GM19240 (cell line): Measurements from ENCODE around the gene H2AZ1.
A peak's percentile ranks its signal among the peaks of the same experiment; 100 is the strongest.
"Not testable (repeated sequence)": the region's sequence is repeated elsewhere in the genome, so short reads cannot be mapped to it uniquely, and the experiment has no call there.

Experiments
- DNase-seq: peaks from one replicate; pipeline ENCODE4 v3.0.0; 2011; ENCODE audit warnings: low spot score; ENCODE audit not compliant: insufficient read length

Gene H2AZ1

DNA sequence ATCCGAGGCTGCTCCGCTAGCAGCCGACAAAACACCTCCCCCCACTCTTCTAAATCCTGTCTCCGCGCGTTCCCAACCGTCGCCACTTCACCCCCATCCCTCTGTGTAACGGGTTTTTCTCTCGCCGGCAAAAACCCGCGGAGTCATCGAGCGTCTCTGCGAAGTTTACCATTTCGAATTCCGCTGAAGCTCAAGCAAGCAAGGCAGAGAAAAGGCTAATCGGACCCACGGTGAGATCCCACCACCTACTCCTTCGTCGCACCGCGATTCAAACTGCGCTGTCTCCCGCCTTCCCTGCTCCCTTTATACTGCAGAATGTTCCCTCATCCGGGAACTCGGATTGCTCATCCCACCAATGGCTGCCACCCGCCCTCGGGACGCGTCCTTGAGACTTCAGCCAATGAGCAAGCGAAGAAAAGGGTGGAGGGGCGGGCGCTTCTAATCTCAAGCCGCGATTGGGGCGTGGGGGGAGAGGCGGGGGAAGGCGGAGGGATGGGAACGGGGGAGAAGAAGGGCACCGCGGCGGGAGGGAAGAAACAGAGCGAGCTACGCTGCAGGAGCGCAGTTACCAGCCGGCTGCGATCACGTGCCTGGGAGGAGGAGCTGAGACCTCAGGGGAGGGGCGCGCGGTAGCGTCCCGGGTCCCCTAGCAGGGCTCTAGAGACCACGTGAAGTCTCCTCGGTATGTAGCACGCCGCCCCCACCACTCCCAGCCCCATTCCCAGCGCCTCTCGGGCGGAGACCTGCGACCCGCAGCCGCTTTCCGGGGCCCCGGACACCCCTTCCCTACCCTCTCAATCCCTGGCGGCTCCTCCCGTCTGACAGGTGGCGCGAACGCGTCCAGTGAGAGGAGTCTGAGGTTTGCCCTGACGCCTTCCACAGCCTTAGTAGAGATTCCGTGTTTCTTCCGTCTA lies at the start of gene H2AZ1:
Gene H2AZ1 (minus strand): TSS at position 277 of the 914 bp plus-strand sequence. CDS start 105 bp downstream, at position 172.
- DNase-seq, result peak; percentile 90

DNA sequence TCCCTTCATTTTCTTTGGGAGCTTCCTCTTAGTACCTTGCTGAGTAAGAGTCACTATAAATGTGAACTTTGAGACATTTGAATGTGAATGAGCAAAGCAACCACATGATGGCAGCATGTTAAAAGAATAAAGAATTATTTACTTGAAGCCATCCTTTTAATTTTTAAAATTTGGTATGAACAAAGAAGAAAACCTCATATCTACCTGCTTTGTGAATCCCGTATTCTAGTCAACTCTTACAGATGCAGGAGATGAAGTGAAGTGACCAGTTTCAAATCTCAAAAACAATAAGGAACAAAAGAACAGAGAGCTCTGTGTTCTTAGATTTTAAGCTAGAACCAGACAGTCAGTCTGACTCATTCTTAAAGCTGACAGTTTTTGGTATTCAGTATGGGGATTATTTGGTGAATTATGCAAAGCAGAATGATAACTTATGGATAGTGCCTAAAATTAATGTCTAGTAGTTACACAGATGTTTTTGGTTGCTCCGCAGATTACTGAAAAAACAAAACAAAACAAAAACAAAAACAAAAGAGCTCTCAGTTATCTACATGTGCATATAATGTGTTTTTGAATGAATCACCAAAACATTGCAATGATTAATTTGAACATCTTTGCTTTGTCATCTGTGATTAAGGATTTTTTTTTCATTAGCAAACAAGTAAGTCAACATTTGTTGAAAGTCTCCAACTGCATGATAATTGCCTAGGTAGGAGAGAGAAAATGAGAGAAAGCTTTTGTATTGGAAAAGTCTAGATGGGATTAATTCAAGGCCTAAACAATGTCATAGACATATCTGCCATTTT lies 48.2 kb upstream of the H2AZ1 start:
- no peak for DNase-seq

DNA sequence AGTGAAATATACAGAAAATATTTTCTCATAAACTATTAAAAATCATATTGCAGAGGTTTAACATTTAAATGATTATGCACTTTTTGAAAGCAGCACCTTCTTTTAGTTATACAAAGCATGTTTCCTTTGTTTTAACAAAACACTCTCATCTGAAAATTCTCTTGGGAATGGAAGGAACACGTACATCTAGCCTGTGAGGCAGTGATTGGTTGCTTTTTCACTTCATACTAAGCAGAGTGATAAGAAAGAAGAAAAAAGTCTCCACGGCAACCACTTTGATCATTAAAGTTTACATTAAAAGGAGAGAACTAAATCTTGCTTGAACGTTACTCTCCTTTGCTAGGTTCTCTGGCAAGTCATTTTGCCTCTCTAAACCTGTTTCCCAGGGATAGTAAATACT lies 41.7 kb upstream of the H2AZ1 start:
- DNase-seq, result no peak

DNA sequence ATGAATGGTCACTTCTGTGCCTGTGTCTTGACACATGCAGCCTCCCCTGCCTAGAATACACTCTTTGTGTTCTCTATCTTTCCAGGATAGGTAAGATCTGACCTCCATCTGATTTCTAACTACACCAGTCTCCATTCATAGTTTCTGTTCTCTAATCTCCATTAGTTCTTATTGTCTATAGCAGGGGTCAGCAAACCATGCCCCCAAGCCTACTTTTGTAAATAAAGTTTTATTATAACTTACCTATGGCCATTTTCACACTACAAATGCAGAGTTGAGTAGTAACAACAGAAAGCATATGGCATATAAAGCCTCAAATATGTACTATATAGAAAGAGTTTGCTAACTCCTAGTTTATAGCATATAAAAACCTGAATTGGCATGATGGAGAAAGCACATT lies 37.6 kb upstream of the H2AZ1 start:
- no peak for DNase-seq

DNA sequence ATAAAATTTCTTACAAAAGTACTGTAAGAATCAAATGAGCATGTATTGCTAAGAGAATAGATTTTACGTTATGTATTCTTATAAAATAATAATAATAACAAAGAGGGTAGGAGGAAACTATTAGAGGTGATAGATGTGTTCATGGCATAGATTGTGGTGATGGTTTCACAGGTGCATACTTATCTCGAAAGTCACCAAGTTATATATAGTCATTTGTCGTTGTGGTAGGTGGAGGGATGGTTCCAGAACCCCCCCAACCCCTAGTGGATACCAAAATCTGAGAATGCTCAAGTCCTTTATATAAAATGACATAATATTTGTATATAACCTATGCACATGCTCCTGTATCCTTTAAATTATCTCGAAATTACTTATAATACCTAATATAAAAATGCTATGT lies 36.7 kb upstream of the H2AZ1 start:
- no peak for DNase-seq

DNA sequence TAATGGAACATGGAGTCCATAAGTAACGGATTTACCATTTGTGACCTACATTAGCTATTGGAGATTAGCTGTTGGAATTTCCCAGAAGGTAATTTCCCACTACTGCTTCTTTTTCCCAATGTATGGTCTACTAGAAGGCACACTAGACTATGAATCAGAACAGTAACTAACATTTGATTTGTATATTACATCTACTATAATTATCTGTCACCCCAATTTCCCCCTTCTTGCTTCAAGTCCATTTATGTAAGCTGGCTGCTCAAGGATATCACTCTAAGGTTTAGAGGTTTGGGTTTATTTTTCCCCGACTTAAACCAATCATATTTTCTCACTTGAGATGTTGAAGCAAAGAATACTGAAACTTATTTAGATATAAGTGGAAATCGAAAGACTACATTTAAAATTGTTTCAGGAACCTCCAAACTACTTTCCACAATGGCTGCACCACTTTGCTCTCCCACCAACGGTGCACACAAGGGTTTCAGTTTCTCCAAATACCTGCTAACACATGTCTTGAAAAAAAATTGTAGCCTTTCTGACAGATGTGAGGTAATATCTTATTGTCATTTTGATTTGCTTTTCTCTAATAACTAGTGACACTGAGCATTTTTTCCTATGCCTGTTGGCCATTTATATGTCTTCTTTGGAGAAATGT lies 33.3 kb upstream of the H2AZ1 start:
- DNase-seq, result no peak

DNA sequence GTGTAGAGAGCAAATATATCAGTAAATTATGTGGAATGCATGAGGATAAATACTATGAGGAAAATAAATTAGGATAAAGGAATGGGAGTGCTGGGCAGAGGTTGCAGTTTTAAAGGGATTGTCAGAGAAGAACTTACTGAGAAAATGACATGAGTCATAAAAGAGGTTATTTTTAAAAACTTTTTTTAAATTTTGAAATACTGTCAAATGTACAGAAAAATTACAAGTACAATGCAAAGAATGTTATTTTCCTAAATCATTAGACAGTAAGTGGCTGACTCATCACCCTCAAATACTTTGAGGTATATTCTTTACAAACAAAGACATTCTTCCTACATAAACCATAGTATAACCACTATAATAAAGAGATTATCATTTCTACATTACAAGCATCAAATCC lies 29.8 kb upstream of the H2AZ1 start:
- no peak for DNase-seq

DNA sequence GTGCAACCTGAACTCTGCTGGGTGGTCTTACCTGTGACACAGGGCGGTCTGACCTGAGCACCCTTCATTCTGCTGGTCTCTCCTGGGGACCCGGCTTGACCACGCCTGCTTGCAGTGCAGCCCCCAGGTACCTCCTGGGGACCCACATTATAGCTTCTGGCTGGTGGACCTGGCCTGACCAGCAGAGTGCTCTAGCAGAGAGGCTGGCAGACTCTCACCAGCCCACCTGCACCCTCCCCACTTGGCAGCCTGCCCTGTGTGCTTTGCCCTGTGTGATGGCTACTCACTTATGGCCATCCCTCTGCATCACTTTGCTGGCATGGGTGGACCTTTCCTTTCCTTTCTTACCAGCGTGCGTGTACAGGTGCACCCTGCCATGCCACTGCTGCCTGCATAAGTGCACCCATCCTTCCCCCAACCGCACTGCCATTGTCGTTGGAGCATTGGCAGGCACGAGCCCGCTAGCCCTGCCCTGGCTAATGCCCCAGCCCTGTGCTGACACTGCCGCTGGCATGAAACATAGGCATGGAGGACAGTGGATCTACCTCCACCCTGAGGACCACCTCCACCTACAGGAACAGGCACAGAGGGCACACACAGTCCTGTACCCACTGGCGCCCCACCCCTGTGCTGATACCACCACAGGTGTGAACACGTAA lies 21.5 kb upstream of the H2AZ1 start:
- DNase-seq, result no peak

DNA sequence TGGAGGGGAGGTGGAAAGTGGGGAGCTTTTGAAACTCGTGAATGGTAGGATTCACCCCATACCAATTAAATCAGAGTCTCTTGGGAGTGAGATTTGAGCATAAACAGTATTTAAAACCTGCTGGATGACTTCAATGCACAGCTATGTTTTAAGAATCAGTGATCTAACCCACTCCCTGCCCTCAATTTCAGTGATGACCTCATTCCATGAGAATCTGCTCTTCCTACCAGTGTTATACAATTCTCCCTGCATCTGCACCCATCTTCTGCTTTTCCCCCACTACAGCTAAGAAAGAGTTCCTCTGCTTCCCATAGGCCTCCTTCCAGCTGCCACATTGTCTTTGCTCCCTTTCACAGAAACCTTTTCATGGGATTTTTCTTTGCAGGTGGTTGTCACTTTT lies 18.3 kb upstream of the H2AZ1 start:
- DNase-seq, result no peak

DNA sequence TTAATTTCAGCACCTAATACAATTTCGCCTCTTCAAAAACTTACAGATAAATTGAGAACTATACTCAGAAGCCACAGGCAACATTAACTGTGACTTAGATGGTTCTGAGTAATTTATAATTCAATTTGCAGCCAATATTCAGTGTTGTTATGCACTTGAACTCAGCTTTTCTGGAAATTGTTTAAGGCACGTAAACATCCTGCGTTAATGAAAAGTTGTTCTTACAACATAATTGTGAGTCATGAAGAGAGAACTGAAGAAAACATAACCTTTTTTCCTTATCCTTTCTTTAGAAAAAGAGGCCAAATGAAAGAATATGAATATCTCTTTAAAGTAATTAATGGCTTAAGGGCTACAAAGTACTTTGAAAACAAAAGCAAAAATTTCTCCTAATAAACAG lies 16.6 kb upstream of the H2AZ1 start:
- no peak for DNase-seq

DNA sequence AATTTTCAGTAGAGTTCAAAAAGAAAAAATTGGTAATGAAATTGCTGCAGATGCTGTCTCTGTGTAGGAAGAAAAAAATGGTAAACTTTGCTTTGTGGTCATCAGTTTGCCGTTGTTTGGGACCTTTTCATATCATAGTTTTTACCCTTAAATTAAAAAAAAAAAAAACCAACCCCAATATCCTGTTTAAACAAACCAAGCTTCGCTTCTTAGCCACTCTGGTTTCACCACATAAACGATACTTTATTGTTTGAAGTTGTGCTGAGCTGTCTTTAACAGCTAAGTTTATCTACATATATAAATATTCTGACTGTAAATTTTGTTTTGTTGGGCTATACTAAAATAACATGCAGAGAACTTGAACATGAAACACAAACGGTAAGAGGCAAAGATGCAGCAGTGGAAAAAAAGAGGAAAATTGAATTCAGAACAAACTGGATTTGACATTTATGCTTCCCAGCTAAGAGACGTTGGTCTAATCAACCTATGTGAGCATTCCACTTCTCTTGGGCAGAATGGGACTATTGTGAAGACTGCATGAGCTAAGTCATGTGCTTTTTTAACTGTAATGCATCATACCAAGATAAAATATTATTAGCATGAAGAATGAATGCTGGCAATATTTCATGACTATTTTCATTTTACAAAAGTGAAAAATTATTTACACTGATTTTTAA lies 15.7 kb upstream of the H2AZ1 start:
- DNase-seq, result no peak

DNA sequence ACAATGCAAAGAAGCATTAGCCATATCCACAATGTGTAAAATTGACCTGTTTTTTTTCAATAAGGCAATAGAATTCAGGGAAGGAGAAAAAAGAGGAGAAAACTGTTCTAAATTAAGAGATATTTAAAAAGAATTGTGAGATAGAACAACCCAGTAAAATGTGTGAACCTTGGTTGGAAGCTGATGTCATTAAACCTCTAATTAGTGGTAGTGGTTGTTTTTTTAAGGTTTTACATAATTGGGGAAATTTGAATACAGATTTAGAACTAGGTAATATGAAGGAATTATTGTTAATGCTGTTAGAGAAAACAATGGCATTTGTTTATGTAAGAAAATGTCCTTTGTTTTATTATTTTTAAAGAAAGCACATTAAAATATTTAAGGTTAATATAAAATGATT lies 15.1 kb upstream of the H2AZ1 start:
- DNase-seq, result no peak

DNA sequence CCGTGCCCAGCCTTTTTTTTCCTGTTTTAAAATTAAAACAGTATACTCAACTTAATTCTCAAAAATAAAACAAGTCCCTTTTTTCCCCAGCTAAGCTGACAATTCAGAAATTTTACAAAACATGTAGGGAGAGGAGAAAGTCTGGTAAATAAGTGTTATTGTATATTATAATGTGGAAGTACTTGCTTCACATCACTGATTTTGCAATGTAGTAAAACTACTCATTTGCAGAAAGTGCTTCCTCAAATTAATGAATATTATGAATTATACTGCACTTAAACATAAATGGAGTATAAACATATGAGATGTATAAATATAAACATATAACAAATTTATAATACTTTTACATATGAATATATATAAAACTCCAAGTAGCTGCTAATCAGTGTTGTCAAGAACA lies 11.6 kb upstream of the H2AZ1 start:
- no peak for DNase-seq

DNA sequence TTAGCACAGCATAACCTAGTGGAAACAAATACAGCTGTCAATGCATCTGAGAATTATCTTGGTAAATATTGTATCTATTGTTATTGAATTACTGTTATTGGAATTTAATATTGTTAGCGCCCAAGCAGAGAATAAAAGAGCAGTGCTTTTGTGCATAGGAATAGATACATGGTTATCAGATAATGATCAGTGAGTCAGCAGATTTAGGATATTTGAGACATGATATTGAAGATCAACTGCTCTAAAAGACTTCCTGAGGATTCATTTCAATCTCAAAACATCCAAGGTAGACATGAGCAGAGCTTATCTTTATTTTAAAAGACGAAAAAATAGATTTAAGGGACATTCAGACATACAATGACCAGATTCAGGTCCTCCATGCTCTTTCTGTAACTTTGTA lies 10.6 kb upstream of the H2AZ1 start:
- DNase-seq, result no peak

DNA sequence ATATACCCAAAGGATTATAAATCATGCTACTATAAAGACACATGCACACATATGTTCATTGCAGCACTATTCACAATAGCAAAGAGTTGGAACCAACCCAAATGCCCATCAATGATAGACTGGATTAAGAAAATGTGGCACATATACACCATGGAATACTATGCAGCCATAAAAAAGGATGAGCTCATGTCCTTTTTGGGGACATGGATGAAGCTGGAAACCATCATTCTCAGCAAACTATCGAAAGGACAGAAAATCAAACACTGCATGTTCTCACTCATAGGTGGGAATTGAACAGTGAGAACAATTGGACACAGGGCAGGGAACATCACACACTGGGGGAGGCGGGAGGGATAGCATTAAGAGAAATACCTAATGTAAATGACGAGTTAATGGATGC lies 8.1 kb upstream of the H2AZ1 start:
- DNase-seq, result not testable (repeated sequence)

DNA sequence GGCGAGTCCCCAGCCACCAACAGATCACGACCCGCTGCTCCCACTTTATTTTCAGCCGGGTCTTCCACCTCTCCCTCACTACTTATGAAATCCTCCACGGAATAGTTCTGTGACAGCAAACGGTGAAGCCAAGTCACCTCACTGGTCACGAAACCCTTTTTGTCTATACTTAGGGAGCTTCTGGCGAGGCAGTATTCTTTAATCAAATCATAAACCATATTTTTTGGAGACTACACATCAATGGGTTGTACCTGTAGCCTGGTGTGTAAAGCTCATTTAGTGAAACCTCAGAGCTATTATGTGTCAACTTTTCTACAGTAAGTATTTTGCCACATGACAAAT lies 809 bp upstream of the H2AZ1 start:
- DNase-seq, result no peak

DNA sequence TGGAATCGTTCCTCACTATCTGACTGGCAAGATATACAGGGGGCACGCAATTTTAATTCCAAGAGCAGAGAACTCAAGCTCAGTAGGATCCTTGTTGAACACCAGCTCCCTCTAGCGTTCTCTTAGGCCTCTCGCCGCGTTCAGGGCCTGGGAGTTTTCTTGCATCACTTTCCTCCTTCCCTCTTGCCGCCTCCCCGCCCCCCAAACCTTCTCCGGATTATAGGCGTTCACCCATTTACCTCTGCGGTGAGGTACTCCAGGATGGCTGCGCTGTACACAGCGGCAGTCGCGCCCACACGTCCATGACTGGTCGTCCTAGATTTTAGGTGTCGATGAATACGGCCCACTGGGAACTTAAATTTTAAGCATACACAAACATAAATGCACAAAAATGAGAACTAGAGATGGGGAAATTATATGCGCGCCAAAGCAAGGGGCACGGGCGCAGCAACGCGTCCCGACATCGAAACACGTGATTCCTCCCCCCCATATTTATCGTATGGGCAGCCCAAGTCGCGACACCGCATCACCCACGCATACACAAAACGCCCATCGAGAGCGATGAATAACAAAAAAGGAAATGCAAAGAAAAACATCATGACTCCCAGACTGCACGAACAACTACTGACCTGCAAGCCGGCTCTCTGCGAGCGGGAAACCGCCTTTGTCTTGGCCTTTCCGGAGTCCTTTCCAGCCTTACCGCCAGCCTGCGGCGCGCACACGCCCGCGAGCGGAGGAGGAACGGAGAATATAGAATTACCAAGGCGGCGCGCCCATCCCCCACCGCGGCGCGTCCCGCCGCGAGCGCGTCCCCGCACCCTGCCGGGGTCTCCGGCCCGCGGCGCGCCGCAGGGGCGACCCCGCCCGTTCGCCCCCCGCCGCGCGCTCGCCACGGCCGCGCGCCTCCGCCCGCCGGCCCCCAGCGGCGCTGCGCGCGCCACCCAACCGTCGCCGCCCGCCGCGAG lies 759 bp downstream of the H2AZ1 start:
- DNase-seq, result peak; percentile 48

DNA sequence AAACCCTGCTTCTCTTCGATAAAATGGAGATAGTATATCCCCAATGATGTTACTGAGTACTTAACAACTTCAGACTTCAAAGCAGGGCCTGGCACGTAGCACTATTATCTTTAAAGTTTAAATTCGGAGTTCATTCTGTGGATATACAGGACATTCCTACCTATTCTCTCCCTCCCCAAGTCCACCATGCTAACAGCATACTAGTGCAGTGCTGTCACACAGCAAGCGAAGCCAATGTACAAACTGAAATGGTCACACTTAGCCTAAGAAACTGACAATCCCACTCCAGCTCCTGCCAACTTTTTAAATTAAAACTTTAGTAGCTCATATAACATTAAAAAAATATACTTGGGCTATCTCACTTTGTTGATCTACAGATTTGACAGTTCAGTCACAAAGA lies 2.5 kb downstream of the H2AZ1 start:
- no peak for DNase-seq

DNA sequence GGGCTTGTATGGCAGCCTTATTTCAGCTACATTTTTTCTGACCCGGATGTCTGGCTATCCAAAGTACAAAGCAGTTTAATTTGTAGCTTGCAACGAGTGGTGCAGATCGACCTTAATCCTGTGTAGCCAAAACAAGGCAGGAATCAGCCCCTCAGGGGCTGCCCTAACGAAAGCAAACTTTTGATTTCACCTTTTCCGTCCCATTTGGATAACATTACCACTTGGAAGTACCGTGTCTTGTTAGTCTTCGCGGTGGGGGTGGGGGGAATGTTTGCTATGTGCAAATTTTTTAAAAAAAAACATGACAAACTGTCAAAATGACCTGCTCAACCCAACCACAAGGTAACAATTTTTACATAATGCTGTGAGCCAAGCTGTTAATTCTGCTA lies 2.9 kb downstream of the H2AZ1 start:
- no peak for DNase-seq
